Measurements from ENCODE around the gene GFRA4. TPM values are rescaled to one million over a fixed set of nuclear protein-coding genes. Genes with fewer than 3 reads are reported as not detected.

GFRA4 gene
- total RNA-seq, 4 donors from 2014 or later: not detected

- Histone ChIP-seq H3K4me1 (peaks cover 0 to 27% (median 10%) of the 10 kb centered on the region in 3 donors), H3K27me3 (peaks cover 0 to 63% (median 18%) of the 10 kb centered on the region in 4 donors), H3K27ac (no peak overlapping the region), H3K36me3 (no peaks in the 10 kb centered on the region), H3K9me3 (no peaks in the 10 kb centered on the region), H3K4me3 (no peak overlapping the region)
- TF ChIP-seq POLR2A (IDR thresholded peaks at IDR 0.05): no peak
- TF ChIP-seq, protein P1, sequence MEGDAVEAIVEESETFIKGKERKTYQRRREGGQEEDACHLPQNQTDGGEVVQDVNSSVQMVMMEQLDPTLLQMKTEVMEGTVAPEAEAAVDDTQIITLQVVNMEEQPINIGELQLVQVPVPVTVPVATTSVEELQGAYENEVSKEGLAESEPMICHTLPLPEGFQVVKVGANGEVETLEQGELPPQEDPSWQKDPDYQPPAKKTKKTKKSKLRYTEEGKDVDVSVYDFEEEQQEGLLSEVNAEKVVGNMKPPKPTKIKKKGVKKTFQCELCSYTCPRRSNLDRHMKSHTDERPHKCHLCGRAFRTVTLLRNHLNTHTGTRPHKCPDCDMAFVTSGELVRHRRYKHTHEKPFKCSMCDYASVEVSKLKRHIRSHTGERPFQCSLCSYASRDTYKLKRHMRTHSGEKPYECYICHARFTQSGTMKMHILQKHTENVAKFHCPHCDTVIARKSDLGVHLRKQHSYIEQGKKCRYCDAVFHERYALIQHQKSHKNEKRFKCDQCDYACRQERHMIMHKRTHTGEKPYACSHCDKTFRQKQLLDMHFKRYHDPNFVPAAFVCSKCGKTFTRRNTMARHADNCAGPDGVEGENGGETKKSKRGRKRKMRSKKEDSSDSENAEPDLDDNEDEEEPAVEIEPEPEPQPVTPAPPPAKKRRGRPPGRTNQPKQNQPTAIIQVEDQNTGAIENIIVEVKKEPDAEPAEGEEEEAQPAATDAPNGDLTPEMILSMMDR (IDR thresholded peaks at IDR 0.05): no peak
- 65 to 75% methylated on average over 7 of the region's 8 CpGs for WGBS, 2 donors
- intact Hi-C loops (cut with DNase I): no loop called here
- DNase-seq: no peak
These were observed 4.3 kb downstream of the GFRA4 start for GRCh38 chr20:3658716-3659491.

- H3K27me3 ChIP-seq: peaks cover 0 to 58% (median 18%) of the 10 kb centered on the region in 4 donors
- no peaks in the 10 kb centered on the region for H3K9me3 ChIP-seq
- H3K4me3 ChIP-seq: no peak overlapping the region
- no peak for DNase-seq
- H3K27ac ChIP-seq: no peak overlapping the region
- H3K4me1 ChIP-seq: peaks cover 0 to 27% (median 10%) of the 10 kb centered on the region in 3 donors
- WGBS, 2 donors: 70 to 88% methylated on average over 4 of the region's 7 CpGs
- no peaks in the 10 kb centered on the region for H3K36me3 ChIP-seq
- no peak for TF ChIP-seq POLR2A (IDR thresholded peaks at IDR 0.05)
- intact Hi-C loops (cut with DNase I): no loop called here
These were observed 5.0 kb downstream of the GFRA4 start for GRCh38 chr20:3658019-3658715.

DNA sequence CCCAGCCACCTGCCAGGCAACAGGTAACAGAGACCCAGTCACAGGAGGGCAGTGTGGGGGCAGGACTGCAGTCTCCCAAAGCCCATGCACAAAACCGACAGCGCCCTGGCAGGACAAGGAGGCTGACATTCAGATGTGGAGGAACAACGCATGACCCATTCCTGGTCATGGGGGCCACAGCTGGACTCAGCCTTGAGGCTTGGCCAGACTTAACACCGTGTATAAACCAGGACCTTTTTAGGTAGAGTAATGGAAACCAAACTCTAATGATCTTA is 8.1 kb downstream of the GFRA4 start:
- peaks cover 0 to 27% (median 3%) of the 10 kb centered on the region in 4 donors for H3K27me3 ChIP-seq
- no peaks in the 10 kb centered on the region for H3K9me3 ChIP-seq
- no peak for TF ChIP-seq POLR2A (IDR thresholded peaks at IDR 0.05)
- TF ChIP-seq, protein P1 (IDR thresholded peaks at IDR 0.05): no peak
- H3K36me3 ChIP-seq: peaks cover 0 to 13% (median 0%) of the 10 kb centered on the region in 3 donors
- no peak overlapping the region for H3K27ac ChIP-seq
- intact Hi-C loops (cut with DNase I): no loop called here
- peaks cover 0 to 14% (median 0%) of the 10 kb centered on the region in 3 donors for H3K4me1 ChIP-seq
- 93% methylated on average over 3 of the region's 4 CpGs; no CpG with 5 or more reads in 1 of the 2 donors for WGBS, 2 donors
- H3K4me3 ChIP-seq: no peak overlapping the region
- no peak for DNase-seq

GRCh38 chr20:3654326-3655130 is 8.7 kb downstream of the GFRA4 start:
- peaks cover 0 to 18% (median 0%) of the 10 kb centered on the region in 3 donors for H3K36me3 ChIP-seq
- peaks cover 0 to 13% (median 0%) of the 10 kb centered on the region in 3 donors for H3K4me1 ChIP-seq
- no peaks in the 10 kb centered on the region for H3K9me3 ChIP-seq
- TF ChIP-seq, protein P1 (IDR thresholded peaks at IDR 0.05): no peak
- no peak for TF ChIP-seq POLR2A (IDR thresholded peaks at IDR 0.05)
- intact Hi-C loops (cut with DNase I): no loop called here
- WGBS, 2 donors: 69 to 72% methylated on average over 11 to 12 of the region's 17 CpGs
- H3K27ac ChIP-seq: no peak overlapping the region
- H3K4me3 ChIP-seq: no peak overlapping the region
- DNase-seq: no peak
- peaks cover 0 to 22% (median under 1%) of the 10 kb centered on the region in 4 donors for H3K27me3 ChIP-seq

GRCh38 chr20:3653921-3654320 is 9.3 kb downstream of the GFRA4 start:
- intact Hi-C loops (cut with DNase I): no loop called here
- peaks cover 0 to 16% (median 0%) of the 10 kb centered on the region in 4 donors for H3K27me3 ChIP-seq
- 50 to 56% methylated on average over 2 of the region's 2 CpGs for WGBS, 2 donors
- H3K4me3 ChIP-seq: no peak overlapping the region
- DNase-seq: no peak
- H3K36me3 ChIP-seq: peaks cover 0 to 24% (median 0%) of the 10 kb centered on the region in 3 donors
- TF ChIP-seq, protein P1 (IDR thresholded peaks at IDR 0.05): no peak
- TF ChIP-seq POLR2A (IDR thresholded peaks at IDR 0.05): no peak
- H3K4me1 ChIP-seq: peaks cover 0 to 13% (median 0%) of the 10 kb centered on the region in 3 donors
- H3K27ac ChIP-seq: no peak overlapping the region
- H3K9me3 ChIP-seq: no peaks in the 10 kb centered on the region
